ENCODE data around the gene HARS1.
"Not testable (repeated sequence)": the region's sequence is repeated elsewhere in the genome, so short reads cannot be mapped to it uniquely, and the experiment has no call there.

The HARS1 gene

GRCh38 chr5:140690941-140691924 is at the start of gene HARS1, which contains the start of gene HARS2:
Gene HARS1, minus strand, starts transcription at chr5:140691370. Its CDS starts 66 bp downstream, at chr5:140691304.
Gene HARS2, plus strand, starts transcription at chr5:140691455. Its CDS starts 194 bp downstream, at chr5:140691649.
- DNase-seq, result peak; percentile 91

DNA sequence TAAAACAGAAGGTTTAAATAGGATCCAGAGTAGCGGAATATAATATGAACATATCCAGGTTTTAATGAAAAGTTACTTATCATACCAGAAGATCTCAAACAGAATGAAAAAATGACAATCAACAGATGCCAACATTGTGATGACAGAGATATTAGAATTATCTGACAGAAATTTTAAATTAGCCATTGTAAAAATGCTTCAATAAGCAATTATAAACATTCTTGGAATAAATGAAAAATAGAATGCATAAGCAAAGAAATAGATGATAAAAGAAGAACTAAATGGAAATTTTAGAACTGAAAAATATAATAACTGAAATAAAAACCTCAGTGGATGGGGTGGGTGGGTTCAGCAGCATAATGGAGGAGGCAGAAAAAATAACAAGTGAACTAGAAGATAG is 46.3 kb upstream of the HARS1 start:
- DNase-seq, result no peak

DNA sequence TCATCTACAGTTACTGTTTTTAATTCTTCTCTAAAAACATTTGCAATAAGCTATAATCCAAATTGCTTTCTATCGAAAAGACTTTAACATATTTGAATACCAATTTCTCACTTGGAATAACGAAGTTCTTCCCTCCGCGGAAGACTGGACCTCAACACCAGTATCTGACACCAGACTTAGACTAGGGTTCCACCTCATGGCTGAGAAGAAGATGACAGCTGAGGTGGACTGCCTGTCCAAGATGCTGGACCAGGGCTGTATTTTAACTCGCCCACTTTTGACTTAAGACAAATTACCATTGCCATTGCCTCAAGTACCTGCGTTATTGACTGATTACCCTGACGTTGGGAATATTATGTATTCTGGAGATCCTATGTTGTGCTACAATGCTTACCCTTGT is 43.2 kb upstream of the HARS1 start:
- no peak for DNase-seq

DNA sequence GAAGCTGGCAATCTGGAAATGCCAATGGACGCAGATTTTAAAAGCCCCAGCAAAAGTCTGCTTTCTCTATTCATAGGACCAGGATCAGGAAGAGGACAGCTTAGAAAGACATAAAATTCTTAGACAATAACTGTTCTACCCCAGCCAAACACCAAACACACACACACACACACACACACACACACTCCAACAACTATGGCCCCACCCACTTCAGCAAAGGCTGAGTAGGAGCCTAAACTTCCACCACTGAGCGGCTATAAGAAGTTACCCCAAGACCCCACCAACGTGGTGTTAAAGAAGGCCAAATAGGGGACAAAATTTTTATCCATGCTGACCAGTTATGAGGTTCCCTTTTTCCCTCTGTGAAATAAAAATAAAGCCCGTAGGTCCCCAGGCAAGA is 41.9 kb upstream of the HARS1 start:
- DNase-seq, result no peak

DNA sequence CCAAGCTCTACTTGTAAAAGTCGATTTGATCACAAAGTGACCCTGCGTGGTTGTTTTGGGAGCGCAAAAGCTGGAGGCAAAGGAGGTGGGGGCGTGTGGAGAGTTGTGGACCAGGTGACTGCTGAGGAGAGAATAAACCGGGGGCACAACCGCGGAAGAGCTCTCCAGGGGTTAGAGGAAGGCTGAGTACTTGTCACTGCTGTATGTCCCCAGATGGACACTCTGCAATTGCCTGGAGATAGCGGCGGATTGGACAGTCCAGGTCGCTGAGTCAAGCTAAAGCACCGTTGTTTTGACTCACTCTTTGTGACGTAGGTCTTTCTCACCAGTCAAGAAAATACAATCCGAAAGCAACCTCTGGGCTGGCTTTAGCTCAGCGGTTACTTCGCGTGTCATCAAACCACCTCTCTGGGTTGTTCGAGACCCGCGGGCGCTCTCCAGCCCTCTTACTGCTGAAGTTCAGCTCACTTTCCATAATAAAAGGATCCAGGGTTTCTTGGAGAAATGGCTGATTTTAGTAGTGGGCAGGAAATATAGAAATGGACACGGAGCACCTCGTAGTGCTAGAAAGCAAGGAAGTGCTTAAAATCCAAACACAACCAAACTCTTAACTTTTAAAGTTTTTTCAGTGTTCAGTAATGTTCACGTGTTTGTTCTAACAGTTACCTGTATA is 34.8 kb upstream of the HARS1 start:
- peak; percentile 89 for DNase-seq

GRCh38 chr5:140721395-140721794 is 30.2 kb upstream of the HARS1 start:
- DNase-seq, result not testable (repeated sequence)

DNA sequence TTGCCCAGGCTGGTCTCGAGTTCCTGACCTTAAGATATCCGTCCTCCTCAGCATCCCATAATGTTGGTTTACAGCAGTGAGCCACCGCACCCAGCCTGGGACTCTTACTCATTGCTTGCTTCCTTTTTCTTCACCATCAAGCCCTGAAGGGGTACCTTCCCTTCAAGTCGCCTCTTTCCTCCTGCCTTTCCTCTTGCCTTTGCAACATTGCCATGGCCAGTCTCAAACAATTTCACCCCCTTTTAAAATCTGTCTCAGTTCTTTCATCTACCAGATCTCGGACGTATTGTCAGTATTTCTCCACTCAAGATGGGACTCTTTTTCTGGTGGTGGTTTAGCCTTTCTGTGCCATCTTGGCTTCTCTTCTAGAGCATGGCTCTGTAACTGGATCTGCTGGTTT is 29.6 kb upstream of the HARS1 start:
- not testable (repeated sequence) for DNase-seq

- no peak for DNase-seq
Observed at GRCh38 chr5:140718266-140718592, 27.1 kb upstream of the HARS1 start.

DNA sequence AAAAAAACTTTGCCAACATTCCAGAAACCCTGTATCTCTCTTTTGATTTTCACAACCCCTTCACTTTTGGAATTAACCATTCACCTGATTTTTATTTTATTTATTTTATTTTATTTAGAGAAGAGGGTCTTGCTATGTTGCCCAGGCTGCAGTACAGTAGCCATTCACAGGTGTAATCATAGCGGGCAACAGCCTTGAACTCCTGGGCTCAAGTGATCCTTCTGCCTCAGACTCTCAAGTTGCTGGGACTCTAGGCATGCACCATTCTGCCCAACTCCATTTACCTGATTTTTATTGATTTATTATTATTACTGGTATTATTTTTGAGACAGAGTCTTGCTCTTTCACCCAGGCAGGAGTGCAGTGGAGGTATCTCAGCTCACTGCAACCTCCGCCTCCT is 25.1 kb upstream of the HARS1 start:
- DNase-seq, result not testable (repeated sequence)

- no peak for DNase-seq
Observed at GRCh38 chr5:140713562-140714094, 22.5 kb upstream of the HARS1 start.

DNA sequence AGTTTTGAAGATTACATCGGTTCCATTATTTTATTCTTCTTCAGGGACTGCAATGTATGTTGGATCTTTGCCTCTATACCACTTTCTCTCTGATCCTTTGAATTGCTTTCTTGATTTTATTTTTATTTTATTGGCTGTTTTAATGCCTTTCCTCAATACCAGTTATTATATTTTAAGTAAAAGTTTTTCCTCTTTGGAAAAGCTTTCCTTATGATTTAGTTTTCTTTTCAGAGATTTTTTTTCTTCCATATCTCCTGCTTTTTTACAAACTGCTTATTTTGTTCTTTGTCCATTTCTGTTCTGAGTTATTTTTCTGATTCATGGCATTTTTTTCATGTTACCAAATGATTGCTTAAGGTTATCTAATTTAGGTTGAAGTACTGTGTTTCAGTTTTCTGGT is 20.6 kb upstream of the HARS1 start:
- no peak for DNase-seq

- DNase-seq, result peak; percentile 94
Observed at GRCh38 chr5:140710899-140711552, 19.9 kb upstream of the HARS1 start.

DNA sequence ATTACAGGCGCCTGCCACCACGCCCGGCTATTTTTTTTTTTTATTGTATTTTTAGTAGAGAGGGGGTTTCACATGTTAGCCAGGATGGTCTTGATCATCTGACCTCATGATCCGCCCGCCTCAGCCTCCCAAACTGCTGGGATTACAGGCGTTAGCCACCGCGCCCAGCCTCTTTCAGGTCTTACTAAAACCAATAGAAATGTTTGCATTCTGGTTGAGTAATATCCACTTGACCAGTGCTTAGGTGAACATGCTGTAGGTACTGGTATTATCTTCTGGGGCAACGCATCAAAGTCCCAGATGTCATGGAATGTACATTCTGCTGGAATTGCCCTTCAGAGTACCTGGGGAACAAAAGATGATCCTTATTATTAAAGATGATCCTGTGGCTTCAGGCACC is 17.6 kb upstream of the HARS1 start:
- DNase-seq, result not testable (repeated sequence)

- no peak for DNase-seq
Observed at GRCh38 chr5:140707812-140708211, 16.6 kb upstream of the HARS1 start.

DNA sequence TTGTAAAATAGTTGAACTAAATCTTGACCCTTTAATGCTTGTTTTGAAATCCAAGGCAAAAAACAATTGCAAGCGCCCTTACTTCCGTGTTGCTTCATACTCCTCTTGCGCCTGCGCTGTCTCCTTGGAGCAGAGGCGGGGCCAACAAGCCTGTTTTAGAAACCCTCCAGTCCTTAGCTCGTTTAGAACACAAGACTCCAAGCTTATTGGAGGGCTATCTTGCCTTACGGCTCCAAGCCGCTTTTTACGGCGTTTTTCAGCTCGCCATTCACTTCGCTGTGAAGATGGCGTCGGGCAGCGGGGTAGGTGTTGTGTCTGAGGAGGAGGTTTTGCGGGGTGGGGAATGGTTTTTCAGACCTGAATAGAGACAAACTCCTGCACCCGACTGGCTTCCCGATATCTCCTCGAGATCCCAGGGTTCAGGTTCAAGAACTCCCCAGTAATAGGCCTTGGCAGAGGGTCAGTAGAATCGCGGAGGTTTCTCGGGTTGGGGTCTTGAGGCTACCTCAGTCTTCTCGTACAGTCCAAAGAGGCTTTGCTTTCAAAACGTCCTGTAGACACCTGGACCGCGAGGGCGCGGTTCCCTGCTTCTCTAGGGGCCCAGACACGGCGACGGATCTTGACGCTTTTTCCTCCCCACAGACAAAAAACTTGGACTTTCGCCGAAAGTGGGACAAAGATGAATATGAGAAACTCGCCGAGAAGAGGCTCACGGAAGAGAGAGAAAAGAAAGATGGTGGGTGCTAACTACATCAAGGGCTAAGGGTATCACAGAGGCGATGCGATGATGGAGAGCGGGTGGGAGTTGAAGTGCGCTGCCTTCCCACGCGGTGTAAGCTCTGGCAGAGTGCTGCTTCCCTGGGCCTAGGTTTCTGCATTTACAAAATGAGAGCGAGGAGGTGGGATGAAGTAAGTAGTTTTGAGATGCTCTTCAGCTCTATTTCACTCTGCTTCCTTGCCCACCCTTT is 9.3 kb upstream of the HARS1 start, which contains the start of gene ZMAT2:
Gene ZMAT2 (plus strand): TSS at position 271 of the 968 bp plus-strand sequence. CDS start 14 bp downstream, at position 285.
- DNase-seq, result peak; percentile 95

DNA sequence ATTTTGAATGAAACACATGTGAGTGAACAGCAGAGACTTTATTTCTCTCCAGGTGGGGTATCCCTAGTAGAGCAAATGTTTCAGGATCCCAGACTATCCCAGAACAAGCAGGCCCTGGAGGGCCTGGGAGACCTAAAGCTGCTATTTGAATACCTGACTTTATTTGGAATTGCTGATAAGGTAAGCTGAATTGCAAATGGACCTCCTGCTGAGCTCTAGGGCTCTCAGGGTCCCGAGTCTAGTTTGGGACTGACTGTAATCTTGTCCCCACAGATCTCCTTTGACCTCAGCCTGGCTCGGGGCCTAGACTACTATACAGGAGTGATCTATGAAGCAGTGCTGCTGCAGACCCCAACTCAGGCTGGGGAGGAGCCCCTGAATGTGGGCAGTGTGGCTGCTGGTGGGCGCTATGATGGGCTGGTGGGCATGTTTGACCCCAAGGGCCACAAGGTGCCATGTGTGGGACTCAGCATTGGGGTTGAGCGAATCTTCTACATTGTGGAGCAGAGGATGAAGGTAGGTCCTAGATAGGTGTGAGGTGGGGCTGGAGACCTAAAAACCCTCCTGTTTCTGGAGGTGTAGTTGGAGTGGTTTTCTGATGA is 5.8 kb upstream of the HARS1 start:
- no peak for DNase-seq

- DNase-seq, result no peak
Observed at GRCh38 chr5:140694276-140694675, 3.1 kb upstream of the HARS1 start.

DNA sequence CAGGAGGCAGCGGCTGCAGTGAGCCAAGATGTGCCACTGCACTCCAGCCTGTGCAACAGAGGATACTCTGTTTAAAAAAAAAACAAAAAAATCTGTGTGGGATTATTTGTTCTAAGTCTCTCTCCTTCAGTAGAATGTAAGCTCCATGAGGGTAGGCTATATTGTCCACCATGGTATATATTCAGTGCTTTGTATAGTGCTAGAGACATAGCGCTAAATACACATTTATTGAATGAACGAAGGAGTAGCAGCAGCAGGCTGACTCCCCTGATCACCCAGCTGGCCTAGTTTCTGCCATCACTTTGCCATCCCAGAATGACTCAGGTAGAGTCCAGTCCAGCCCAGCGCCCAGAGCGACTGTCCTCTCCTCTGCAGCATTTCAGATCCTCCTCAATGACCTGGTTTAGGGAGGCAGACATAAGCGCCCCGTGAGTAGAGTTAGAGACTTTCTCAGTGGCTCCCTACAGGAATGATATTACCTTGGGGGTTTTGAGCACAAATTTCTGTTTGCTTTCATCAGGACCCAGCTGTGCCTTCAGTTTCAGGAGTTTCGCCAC is 716 bp downstream of the HARS1 start:
- DNase-seq, result no peak

GRCh38 chr5:140678993-140679392 is 12.2 kb downstream of the HARS1 start:
- DNase-seq, result no peak

DNA sequence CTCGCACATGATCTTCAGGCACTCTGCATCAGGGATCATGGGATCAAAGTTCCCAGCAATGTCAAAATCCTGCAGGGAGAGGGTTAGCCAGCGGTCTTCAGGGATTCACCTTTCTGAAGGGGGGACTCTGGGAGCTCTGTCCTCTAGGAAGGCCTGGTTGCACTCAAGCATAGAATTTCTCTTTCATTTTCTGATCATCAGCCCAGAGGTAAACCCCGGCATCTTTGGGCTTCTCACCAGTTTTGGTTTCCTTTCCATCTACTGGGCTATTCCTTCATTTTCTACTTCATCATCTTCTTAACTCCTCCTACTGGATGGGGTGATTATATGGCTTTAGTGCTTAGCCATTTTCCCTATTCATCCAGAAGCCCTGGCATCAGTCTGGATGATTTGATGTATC is 13.2 kb downstream of the HARS1 start:
- DNase-seq, result no peak

DNA sequence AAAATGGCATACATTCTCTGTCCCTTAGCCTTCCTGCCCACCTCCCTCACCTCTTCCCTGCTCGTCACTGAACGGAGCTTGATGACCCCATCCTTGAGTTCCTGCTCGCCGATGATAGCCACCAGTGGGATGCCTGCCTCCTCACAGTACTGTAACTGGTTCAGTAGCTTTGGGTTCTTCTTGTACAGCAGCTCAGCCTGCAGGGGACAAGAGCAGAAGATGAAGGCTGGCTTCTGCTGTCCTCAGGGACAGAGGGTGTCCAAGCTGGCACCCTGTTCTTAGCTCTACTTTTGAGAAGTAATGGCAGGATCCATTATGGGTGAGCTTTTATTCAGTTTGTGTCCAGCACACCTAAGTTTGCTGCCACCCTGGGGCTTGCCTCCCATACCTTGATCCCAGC is 16.5 kb downstream of the HARS1 start:
- no peak for DNase-seq
